Mammary epithelial cell (primary cell): ENCODE data around the gene MCF2L.

Experiments used
- CTCF ChIP-seq, 2 donors: IDR thresholded peaks in 1 of 2; conservative IDR thresholded peaks in 1 of 2; 2 replicates each; pipeline ENCODE4 v1.5.1; 2011 to 2012; ENCODE audit warnings: inconsistent platforms in 2 of 2, low read length in 2 of 2, mild to moderate bottlenecking in 2 of 2, control low read depth in 1 of 2, low read depth in 1 of 2; ENCODE audit not compliant: insufficient read depth in 1 of 2; ENCODE audit errors: extremely low read depth in 1 of 2
- EZH2 ChIP-seq: IDR thresholded peaks from 2 replicates; pipeline ENCODE4 v1.6.1; 2012; ENCODE audit warnings: low read length, inconsistent platforms, borderline replicate concordance

GRCh38 chr13:113148407-113148806 lies 179.4 kb downstream of the MCF2L start:
- TF ChIP-seq CTCF (conservative IDR thresholded peaks at IDR 0.05 in 1 of 2, IDR thresholded peaks at IDR 0.05 in 1 of 2; ENCODE audit: extremely low read depth in 1 of 2, insufficient read depth in 1 of 2, low read depth in 1 of 2, low read length in 2 of 2) (no peak), EZH2 (no peak)
